Measurements from ENCODE around the gene IL1RAPL2.
"Not testable (repeated sequence)": the region's sequence is repeated elsewhere in the genome, so short reads cannot be mapped to it uniquely, and the experiment has no call there.

The IL1RAPL2 gene

GRCh38 chrX:104864296-104864695 lies 298.3 kb downstream of the IL1RAPL2 start:
- no peak for DNase-seq

GRCh38 chrX:104877504-104877903 lies 311.5 kb downstream of the IL1RAPL2 start:
- DNase-seq, result no peak

- no peak for DNase-seq
Measured at GRCh38 chrX:104902070-104902469, 336.1 kb downstream of the IL1RAPL2 start.

- DNase-seq, result not testable (repeated sequence)
Measured at GRCh38 chrX:104909694-104910093, 343.7 kb downstream of the IL1RAPL2 start.

GRCh38 chrX:104913348-104913747 lies 347.3 kb downstream of the IL1RAPL2 start:
- DNase-seq, result no peak

GRCh38 chrX:104914686-104915085 lies 348.7 kb downstream of the IL1RAPL2 start:
- DNase-seq, result not testable (repeated sequence)

GRCh38 chrX:104918122-104918521 lies 352.1 kb downstream of the IL1RAPL2 start:
- DNase-seq, result no peak

GRCh38 chrX:104921584-104922205 lies 355.7 kb downstream of the IL1RAPL2 start:
- DNase-seq, result no peak

GRCh38 chrX:104922206-104922621 lies 356.2 kb downstream of the IL1RAPL2 start:
- DNase-seq, result peak; percentile 61

- no peak for DNase-seq
Measured at GRCh38 chrX:104929324-104929723, 363.3 kb downstream of the IL1RAPL2 start.

GRCh38 chrX:104935581-104935980 lies 369.6 kb downstream of the IL1RAPL2 start:
- no peak for DNase-seq

- DNase-seq, result no peak
Measured at GRCh38 chrX:104953251-104953650, 387.3 kb downstream of the IL1RAPL2 start.

- DNase-seq, result no peak
Measured at GRCh38 chrX:104961926-104962325, 395.9 kb downstream of the IL1RAPL2 start.

- DNase-seq, result no peak
Measured at GRCh38 chrX:104968241-104968640, 402.2 kb downstream of the IL1RAPL2 start.

- no peak for DNase-seq
Measured at GRCh38 chrX:104972737-104973136, 406.7 kb downstream of the IL1RAPL2 start.

GRCh38 chrX:104987063-104987462 lies 421.1 kb downstream of the IL1RAPL2 start:
- DNase-seq, result no peak

- no peak for DNase-seq
Measured at GRCh38 chrX:104988038-104988437, 422.0 kb downstream of the IL1RAPL2 start.

- no peak for DNase-seq
Measured at GRCh38 chrX:104995546-104995945, 429.5 kb downstream of the IL1RAPL2 start.

GRCh38 chrX:105006103-105006502 lies 440.1 kb downstream of the IL1RAPL2 start:
- DNase-seq, result no peak

- no peak for DNase-seq
Measured at GRCh38 chrX:105006996-105007395, 441.0 kb downstream of the IL1RAPL2 start.

- DNase-seq, result no peak
Measured at GRCh38 chrX:105013719-105014118, 447.7 kb downstream of the IL1RAPL2 start.

- no peak for DNase-seq
Measured at GRCh38 chrX:105017641-105018040, 451.6 kb downstream of the IL1RAPL2 start.

- DNase-seq, result no peak
Measured at GRCh38 chrX:105018865-105019264, 452.9 kb downstream of the IL1RAPL2 start.

- not testable (repeated sequence) for DNase-seq
Measured at GRCh38 chrX:105028962-105029361, 463.0 kb downstream of the IL1RAPL2 start.

- DNase-seq, result no peak
Measured at GRCh38 chrX:105038672-105039328, 472.8 kb downstream of the IL1RAPL2 start.
